HEK293T (cell line): ENCODE results near the gene FANCG.

ENCODE experiments used
- ARNT ChIP-seq: fragments of 450-650 bp; IDR thresholded peaks from 2 replicates; pipeline ENCODE4 v1.6.1; 2017; ENCODE audit warnings: mild to moderate bottlenecking
- ELF4 ChIP-seq: fragments of 450-650 bp; IDR thresholded peaks from 2 replicates; pipeline ENCODE4 v1.6.1; 2017; ENCODE audit warnings: antibody characterized with exemption
- FOXK2 ChIP-seq: fragments of 450-650 bp; IDR thresholded peaks from 2 replicates; pipeline ENCODE4 v1.6.1; 2016; ENCODE audit warnings: mild to moderate bottlenecking
- L3MBTL2 ChIP-seq: fragments of 450-650 bp; conservative IDR thresholded peaks from 2 replicates; pipeline ENCODE4 v1.6.1; 2016; ENCODE audit warnings: mild to moderate bottlenecking
- NFRKB ChIP-seq: fragments of 450-650 bp; IDR thresholded peaks from 2 replicates; pipeline ENCODE4 v1.6.1; 2016; ENCODE audit warnings: mild to moderate bottlenecking, moderate library complexity
- TARDBP ChIP-seq: fragments of 450-650 bp; IDR thresholded peaks from 2 replicates; pipeline ENCODE4 v1.6.1; 2016

GRCh38 chr9:35044071-35044470 lies 35.7 kb downstream of the FANCG start:
- TF ChIP-seq ARNT = no peak
- no peak for TF ChIP-seq FOXK2
- no peak for TF ChIP-seq NFRKB
- TF ChIP-seq ELF4 = no peak
- TF ChIP-seq TARDBP = no peak
- TF ChIP-seq L3MBTL2 = no peak
